NT2/D1 (cell line): ENCODE data around the gene RPSA.

ENCODE experiments used
- SUZ12 ChIP-seq: IDR thresholded peaks from 2 replicates; pipeline ENCODE4 v1.6.1; 2011; ENCODE audit not compliant: insufficient read length, insufficient read depth; ENCODE audit errors: extremely low read depth
- YY1 ChIP-seq: IDR thresholded peaks from 2 replicates; pipeline ENCODE4 v1.6.1; 2011; ENCODE audit not compliant: insufficient read length, insufficient read depth

GRCh38 chr3:39362812-39363211 lies 43.7 kb upstream of the RPSA start:
- TF ChIP-seq YY1 (no peak), SUZ12 (no peak)
